Dermis microvascular lymphatic vessel endothelial cell (primary cell): ENCODE measurements around the gene ZBTB3. TPM values are rescaled to one million over a fixed set of nuclear protein-coding genes. Genes with fewer than 3 reads are reported as not detected.
"Not testable (repeated sequence)": the region's sequence is repeated elsewhere in the genome, so short reads cannot be mapped to it uniquely, and the experiment has no call there.

Source experiments
- DNase-seq, 2 donors: peaks; one replicate each; pipeline versions ENCODE4 v3.0.0 to v3.0.0-alpha.2; 2010; ENCODE audit warnings: low read depth in 2 of 2
- total RNA-seq: library from RNA; depleted of rRNA; stranded (reverse); fragments of >200 nt; gene quantifications from 2 replicates; pipeline ENCODE4 v1.2.1, GENCODE V29; 2014

The ZBTB3 gene
- total RNA-seq, 1 donor from 2014 or later, result 9.0 TPM

DNA sequence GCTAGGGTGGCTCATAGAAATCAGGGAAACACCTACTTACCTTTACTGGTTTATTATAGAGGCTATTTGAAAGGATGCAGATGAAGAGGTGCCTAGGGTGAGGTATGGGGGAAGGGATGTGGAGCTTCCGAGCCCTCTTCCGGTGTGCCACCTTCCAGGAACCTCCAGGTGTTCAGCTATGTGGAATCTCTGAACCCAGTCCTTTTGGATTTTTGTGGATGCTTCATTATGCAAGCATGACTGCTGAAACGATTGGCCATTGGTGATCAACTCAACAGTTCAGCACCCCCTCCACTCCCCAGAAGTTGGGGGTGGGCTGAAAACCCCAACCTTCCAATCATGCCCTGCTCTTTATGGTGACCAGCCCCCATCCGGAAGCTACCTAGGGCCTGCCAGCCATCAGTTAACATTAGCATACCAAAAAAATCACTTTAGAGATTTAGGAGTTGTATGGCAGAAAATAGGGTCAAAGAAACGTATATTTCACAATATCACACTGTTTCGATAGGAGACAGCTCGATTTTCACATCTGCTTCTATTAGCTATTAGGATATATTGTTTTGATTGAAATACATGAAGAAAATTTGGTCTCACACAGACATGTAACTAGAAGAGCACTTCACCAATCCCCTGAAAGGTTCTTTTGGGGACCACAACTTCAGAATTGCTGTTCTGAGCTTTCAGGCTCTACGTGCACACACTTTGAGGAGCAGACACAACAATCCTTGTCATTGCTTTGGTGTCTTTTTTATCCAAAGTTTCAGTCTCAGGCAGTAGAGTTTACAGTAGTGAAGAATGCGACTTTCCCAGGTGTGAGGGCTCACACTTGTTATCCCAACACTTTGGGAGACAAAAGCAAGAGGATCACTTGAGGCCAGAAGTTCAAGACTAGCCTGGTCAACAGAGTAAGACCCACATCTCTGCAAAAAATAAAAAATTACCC, 4.2 kb upstream of the ZBTB3 start:
- DNase-seq, result no peak

DNA sequence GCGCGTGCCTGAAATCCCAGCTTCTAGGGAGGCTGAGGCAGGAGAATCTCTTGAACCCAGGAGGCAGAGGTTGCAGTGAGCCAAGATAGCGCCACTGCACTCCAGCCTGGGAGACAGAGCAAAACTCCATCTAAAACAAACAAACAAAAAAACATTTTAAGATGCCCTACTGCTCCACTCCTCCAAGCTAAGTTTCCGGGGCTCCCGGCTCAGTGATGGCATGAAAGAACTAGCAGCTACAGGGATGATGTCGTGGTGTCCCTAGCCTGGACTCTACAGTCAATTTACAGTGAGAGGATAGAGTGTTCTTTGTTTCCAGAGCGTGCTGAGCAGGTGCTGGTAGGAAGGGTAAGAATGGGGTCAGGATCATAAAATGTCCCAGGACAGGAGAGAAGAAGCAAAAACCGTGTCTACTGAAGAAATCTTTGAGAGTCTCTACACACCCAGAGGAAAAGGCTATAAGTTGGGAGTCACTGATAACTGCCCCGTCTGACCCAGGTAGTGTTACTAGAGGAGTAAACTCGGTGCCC, 1.2 kb upstream of the ZBTB3 start:
- no peak for DNase-seq

DNA sequence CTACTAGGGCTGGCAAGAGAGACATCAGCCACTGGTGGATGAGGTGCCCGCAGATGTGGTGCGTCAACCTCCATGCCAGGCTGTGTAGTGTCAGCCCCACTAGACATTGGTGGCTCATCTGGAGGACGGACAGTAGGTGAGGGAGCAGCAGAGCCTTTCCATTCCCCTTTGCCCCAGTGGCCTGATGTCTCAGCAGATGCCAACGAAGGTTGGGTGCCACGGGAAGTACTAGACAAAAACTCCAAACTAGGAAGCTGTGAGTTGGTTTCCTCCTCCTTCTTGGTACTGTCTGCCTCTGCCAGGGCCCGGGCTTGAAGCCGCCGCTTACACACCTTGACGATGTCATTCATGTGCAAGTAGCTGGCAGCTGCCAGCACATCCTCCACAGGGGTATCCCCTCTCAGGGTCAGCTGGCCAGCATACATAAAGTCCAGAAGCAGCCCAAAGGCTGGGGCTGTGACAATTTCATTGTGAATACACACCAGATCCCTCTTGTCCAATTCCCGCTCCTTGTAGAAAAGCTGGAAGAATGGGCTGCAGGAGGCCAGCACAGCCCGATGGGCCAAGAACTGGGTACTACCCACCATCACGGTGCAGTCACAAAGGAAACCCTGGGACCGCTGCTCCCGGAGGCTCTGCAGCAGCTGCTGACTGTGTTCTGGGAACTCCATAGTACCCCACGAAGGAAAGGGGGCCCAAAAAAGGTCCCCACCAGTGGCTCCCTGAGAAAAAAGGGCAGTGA, 795 bp downstream of the ZBTB3 start:
- DNase-seq, result no peak

DNA sequence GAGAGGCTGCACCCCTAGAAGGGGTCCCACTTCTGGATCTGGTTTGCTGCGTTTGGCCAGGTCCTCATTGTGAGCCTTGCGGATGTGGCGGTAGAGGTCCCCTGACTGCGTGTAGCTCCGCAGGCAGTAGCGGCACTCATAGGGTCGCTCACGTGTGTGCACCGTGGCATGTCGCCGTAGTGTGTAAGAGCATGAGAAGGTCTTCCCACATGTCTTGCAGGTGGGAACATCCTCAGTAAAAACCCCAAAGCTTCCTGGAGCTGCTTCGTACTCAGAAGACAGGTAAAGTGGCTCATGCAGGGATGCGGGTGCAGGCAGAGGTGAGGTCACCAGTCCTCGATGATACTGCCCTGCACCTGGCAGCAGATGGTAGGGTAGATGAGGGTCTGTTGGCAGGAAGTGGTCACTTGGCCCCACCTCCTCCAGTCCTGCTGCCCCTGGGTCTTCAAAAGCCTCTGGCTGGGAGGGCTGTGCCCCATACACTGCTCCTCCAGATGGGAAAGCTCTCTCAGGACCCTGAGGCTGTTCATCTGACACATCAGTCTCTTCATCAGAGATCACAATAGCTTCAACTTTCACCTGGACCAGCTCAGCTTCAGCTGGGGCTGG, 1.7 kb downstream of the ZBTB3 start:
- no peak for DNase-seq

DNA sequence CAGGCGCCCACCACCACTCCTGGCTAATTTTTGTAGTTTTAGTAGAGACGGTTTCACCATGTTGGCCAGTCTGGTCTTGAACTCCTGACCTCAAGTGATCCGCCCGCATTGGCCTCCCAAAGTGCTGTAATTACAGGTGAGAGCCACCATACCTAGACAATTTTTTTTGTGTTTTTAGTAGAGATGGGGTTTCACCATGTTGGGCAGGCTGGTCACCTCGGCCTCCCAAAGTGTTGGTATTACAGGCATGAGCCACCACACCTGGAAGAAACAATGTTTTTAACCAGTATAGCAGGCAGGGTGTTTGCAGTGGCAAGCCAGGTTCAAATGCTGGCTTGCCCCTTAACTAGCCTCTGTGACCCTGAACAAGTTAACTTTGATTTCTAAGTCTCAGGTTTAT, 4.0 kb downstream of the ZBTB3 start:
- not testable (repeated sequence) for DNase-seq

DNA sequence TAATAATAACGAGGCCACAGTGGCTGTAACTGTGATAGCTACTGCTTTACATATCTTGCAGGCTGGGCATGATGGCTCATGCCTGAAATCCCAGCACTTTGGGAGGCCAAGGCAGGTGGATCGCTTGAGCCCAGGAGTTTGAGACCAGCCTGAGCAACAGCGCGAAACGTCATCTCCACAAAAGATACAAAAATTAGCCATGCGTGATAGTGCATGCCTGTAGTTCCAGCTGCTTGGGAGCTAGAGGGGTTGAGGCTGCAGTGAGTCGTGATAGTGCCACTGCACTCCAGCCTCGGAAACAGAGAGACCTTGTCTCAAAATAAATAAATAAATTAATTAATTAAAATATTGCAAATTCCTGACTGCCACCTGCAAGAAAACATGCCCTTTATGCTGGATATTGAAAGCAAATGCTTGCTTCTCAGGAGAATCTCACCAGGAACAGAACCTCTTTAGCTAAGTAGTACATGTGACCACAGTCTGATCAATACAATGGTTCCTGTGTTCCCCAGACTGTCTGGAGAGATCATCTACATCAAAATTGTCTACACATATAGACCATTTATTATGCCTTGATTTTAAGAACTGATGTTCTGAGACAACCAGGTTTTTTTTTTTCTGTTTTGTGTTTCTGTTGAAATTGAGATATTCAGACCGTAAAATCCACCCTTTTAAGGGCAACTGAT, 6.3 kb downstream of the ZBTB3 start:
- DNase-seq, result no peak

DNA sequence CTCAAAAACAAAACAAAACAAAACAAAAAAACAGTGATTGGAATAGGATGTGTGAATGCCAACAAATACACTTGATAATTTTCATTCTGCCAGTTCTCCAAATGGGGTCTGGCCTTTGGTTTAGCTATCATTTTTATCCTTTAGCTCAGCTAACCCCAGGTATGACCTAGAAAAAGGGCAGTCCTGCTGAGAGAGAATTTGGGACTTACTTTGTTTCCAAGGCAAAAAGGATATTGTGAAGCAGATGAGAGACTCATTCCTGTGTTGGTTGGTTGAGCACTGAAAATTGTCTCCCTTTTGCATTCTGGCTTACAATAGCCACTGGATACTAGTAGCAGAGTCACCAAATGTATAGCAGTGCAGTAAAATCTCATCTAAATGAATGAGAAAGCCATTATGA, 16.8 kb downstream of the ZBTB3 start:
- no peak for DNase-seq

DNA sequence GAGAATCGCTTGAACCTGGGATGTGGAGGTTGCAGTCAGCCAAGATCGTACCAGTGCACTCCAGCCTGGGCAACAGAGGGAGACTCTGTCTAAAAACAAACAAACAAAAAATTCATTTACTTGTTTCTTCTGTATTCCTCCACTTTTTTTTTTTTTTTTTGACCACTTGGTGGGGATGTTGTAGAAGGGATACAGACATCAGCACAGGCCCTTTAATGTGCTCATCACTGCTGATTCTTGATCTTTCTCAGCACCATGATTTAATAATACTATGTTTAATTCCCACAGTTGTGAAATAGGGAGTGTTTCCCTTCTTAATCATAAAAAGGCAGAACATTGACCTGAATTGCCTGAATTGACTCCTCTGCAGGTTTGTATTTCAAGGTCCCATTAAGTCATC, 21.1 kb downstream of the ZBTB3 start:
- peak in 1 of 2 donors; percentile 38 for DNase-seq

DNA sequence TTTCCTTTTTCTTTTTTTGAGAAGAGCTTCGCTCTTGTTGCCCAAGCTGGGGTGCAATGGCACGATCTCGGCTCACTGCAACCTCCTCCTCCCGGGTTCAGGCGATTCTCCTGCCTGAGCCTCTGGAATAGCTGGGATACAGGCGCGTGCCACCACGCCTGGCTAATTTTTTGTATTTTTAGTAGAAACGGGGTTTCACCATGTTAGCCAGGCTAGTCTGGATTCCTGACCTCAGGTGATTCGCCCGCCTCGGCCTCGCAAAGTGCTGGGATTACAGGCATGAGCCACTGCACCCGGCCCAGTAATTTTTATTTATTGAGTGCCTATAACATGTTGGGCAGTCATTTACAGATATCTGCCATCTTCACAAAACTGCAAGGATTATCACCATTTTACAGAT, 23.9 kb downstream of the ZBTB3 start:
- DNase-seq, result not testable (repeated sequence)

DNA sequence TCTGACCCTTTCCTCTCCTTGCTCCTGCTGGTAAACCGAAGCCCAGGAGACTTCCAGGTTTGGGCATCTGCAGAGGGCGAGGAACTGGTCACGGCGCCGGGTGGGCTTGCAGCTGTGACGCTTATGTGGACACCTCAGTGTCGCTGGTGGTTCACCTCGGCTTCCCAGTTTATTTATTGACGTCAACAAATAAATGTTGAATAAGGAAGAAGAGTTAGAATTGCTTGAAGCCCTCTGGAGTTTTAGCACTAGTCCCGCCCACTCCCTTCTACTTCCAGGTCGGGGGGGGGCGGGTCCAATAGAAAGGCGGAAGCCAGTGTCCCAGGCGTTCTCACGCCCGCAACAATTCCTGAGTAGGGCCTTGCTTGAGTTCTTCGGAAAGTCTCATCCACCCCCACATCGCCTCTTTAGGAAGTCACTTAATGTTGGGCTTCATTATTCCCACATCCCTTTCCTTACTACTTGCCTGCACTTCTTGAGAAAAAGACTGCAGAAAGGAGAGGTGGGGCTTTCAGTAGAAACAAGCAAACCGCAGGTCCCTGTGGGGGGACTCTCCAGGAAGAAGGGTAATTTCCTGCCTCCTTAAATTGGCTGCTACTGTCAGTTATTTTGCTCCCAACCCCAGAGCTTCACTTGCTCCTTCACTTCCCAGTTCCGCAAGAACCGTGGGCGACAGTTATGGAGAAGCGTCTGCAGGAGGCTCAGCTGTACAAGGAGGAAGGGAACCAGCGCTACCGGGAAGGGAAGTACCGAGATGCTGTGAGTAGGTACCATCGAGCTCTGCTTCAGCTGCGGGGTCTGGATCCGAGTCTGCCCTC, 25.6 kb downstream of the ZBTB3 start, which contains the start of gene TTC9C:
TTC9C (plus strand) TSS at position 316 of the 818 bp plus-strand sequence; CDS start at position 679, 363 bp downstream.
- peak; percentile 60 to 92 for DNase-seq

DNA sequence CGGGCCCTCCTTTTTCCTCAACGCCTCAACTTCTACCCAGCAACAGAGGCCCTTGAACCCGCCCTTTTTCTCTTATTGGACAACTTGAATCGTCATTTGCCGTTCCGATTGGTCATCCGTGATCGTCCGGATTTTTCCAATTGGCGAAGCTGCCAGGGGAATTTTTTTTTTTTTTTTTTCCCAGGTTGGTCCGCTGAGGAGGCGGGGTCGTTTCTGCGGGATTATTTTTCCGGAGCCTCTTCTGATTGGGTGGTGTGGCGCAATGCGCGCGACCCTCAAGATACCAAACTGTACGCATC, 26.1 kb downstream of the ZBTB3 start:
- DNase-seq, result peak; percentile 97 to 98

DNA sequence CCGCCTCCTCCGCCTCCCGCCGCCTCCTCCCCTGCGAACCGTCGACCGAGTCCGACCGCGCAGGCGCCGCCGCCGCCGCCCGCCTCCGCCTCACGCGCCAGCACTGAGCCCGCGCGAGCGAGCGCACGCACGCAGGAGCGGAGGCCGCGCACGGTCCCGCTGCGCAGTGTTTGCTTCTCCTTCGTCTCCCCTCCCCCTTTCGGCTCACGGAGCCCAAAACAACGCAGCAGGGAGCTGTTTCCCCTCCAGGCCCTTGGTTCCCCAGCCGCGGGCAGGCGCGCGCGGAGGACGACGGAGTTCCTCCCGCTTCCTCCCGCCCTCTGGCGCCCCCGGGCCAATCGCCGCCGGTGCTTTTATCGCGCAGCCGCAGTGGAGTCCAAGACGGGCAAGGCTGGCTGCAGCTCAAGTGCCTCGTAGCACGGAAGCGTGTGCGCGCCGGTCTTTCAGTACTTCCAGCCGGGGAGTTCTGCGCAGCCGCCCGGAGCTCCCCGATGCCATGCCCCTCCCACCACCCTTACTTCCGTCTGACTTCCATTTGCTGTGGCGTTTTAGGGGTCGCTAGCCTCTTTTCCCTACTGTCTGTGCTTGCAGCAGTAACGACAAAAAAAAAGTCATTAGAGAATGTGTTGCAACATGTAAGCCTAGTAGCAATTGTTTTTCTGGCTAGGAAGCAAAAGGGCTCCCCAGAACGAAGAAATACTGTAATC, 26.6 kb downstream of the ZBTB3 start, which contains the start of gene HNRNPUL2:
HNRNPUL2 (minus strand) TSS at position 293 of the 707 bp plus-strand sequence. CDS start 301 bp downstream, outside the sequence.
- DNase-seq, result peak; percentile 98 to 99

DNA sequence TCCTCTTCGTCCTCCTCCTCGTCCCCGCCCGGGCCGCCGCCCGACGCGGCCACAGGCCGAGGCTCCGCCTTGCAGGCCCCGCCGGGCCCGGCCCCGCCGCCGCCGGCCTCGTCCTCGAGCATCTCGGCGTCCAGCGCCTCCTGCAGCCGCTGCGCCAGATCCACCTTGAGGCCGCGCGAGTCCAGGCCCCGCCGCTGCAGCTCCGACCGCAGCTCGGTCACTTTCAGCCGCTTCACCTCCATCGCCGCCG, 27.1 kb downstream of the ZBTB3 start:
- no peak for DNase-seq

DNA sequence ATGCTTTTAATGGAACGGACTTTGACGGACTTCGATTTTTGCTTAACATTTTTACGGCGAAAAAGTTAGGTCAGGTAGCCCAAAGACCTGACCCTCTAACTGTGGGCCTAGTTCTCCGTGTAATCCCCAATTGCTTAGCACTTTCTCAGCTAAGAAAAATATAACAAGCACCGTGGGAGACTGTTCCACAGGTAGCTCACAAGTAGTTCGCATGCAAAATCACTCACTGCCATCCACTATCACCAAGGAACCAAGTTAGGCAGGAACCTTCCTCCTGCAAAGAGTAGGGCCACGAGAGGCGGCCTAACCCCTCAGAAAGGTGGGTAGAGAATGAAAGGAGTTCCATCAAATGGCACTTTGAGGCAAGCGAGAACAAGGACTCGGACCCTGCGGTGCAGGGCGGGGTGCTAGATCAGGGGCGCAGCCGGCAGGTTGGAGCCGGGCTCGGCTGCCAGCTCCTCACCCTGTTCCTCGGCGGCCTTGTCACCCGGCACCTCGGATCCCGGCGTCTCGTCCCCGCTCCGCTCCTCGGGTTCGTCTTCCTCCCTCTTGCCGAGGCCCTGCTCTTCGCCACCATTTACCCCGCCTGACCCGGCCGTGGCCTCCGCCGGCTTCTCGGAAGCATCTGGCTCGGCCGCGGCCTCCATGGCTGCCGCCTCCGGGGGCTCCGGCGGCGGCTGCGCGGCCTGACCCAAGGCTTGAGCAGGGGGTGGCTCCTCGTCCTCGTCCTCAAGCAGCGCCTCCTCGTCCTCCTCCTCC, 27.6 kb downstream of the ZBTB3 start:
- no peak for DNase-seq

DNA sequence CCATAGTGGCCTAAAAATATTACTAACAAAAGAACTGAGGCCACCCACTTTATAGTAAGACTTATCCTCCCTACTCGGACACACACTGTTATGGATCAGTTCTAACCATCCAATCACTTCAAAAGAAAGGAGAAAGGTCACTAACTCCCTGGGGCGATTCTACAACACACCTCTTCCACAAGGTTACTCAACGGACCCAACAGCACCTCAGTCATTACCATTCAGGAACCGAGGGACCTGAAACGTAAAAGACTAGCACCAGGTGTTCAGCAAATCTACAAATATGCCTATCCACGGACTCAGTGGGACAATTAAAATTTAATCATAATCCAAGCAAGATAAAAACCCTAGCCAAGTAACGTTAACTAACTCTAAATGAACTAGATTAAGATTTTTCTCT, 28.3 kb downstream of the ZBTB3 start:
- DNase-seq, result peak in 1 of 2 donors; percentile 15

DNA sequence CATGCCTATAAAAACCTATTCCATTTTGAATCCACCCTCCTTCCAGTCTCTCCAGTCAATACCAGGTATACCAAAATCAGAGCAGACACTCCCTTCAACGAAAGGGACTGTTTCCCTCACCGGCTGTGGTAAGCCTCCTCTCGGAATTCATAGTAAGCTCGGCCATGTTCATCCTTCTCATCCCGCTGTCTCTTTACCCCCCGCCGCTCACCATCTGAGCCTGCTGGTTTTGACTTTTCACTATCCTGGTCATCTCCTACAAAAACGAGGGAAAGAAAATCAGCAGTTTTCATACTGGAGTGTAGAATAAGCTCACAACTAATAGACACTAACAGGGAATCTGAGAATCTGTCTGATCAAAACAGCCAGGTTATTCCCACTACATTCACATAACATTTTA, 29.8 kb downstream of the ZBTB3 start:
- DNase-seq, result no peak

DNA sequence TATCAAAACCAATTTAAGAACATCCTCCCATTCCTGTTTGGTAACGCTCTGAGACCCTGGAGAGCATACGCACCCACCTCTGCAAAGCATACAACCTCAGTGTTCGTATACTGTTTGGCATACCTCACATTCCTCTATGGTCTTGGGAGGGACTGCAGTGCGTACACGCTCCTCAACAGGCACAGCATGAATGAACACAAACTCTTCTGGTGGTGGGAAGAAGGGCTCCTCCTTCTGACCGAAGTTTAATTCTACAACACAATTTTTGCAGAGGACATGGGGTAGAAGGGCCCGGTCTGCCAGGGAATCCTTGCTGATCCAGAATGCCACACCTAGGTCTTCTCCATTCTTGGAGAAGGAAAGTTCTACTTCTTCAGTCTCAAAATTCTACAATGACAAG, 32.0 kb downstream of the ZBTB3 start:
- peak in 1 of 2 donors; percentile 18 for DNase-seq

DNA sequence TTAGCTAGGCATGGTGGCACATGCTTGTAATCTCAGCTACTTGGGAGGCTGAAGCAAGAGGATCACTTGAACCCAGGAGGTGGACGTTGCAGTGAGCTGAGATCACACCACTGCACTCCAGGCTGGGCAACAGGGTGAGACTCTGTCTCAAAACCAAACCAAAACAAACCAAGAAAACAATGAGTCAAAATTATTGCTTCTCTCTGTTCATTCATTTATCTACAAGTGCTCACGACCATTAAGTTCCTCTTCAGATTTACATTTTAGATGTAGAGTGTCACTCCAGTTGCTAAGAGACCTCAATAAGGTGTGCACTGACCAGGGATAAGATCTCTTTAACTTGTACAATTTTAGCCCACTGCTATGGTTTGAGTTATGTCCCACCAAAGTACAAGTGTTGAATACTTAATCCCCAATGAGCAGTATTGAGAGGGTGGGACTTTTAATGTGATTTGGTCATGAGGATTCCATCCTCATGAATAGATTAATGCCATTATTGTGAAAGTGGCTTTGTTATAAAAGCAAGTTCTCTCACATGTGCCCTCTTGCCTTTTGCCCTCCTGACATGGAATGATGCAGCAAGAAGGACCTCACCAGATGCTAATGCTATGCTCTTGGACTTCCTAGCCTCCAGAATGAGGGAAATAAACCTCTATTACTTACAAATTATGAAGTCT, 34.5 kb downstream of the ZBTB3 start:
- DNase-seq, result no peak

DNA sequence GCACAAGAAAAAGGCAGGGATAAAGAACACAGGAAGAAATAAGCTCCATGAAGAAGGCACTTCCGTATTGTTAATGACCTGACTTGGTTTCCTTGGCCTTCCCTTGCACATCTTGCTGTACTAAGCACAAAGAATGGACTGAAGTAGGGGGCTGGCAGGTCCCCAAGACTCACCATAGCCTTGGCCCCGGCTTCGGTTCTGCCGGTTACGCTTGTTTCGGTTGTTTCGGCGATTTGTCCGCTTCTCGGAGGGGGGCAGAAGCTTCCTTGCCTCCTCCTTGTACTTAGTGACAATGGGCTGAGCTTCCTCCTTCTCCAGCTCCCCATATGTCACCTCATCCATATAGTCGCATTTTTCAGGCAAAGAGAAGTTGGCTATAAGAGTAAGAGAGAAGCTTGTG, 37.1 kb downstream of the ZBTB3 start:
- DNase-seq, result no peak
